GM12891 (cell line): ENCODE results near the gene CCR7.
"Not testable (repeated sequence)": the region's sequence is repeated elsewhere in the genome, so short reads cannot be mapped to it uniquely, and the experiment has no call there.

Source experiments
- DNase-seq: peaks from one replicate; pipeline ENCODE4 v3.0.0; 2011; ENCODE audit warnings: low spot score; ENCODE audit not compliant: insufficient read length
- FAIRE-seq: peaks from 2 replicates; lab custom pipeline; 2011; peaks lifted over from hg19 to GRCh38; lab: Jason Lieb, UNC
- PAX5 ChIP-seq: IDR thresholded peaks from 2 replicates; pipeline ENCODE4 v1.6.1; 2011; ENCODE audit warnings: low read length, moderate library complexity, mild to moderate bottlenecking; ENCODE audit not compliant: insufficient read depth, severe bottlenecking
- POLR2A ChIP-seq: IDR thresholded peaks from 2 replicates; pipeline ENCODE4 v1.6.1; 2011; ENCODE audit warnings: low read depth, low read length, control low read depth
- POLR2AphosphoS5 ChIP-seq: IDR thresholded peaks from 2 replicates; pipeline ENCODE4 v1.6.1; 2011; ENCODE audit warnings: low read depth, low read length, control low read depth
- POU2F2 ChIP-seq: IDR thresholded peaks from 2 replicates; pipeline ENCODE4 v1.6.1; 2011; ENCODE audit warnings: low read depth, mild to moderate bottlenecking, control low read depth, low read length, moderate library complexity
- SPI1 ChIP-seq: IDR thresholded peaks from 2 replicates; pipeline ENCODE4 v1.6.1; 2011; ENCODE audit warnings: low read depth, low read length, control low read depth
- TAF1 ChIP-seq: IDR thresholded peaks from 2 replicates; pipeline ENCODE4 v1.6.1; 2011; ENCODE audit warnings: low read depth, low read length, control low read depth

The CCR7 gene

DNA sequence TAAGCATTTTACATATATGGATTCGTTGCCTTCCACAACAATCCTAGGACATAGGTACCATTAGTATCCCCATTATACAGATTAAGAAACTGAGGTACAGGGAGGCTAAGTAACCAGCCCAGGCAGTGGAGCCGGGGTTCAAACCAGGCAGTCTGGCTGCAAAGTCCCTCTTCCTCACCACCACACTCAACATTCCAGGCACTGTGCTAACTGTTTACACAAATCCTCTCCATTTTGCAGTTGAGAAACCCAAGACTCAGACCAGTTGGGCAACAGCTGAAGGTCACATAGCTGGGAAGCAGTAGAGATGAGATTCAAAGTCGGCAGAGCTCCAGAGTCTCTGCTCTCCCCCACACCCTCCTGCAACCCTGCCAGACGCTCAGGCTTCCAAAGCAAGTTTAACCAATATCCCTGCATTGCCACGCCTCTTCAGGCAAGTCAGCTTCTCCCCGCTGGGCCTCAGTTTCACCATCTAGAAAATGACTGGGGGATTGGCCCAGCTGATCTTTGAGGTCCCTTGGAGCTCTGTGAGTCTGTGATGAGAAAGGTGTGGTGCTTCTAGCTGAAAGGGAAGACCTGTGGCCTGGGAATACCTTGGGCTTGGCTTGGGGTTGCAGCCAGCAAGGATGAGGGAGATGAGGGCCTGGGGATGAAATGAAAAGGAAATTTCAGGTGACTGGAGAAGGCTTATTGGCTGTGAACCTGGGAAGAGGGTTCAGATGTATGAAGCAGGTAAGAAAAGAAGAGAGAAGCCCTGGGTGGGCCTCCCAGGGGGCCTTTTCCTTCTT is 14.0 kb downstream of the CCR7 start:
- no peak for DNase-seq
- no peak for TF ChIP-seq TAF1
- TF ChIP-seq POU2F2, result peak; percentile 11; the same call in 1 of the 2 replicates
- peak; percentile 51; the same call in 1 of the 2 replicates for TF ChIP-seq POLR2AphosphoS5
- TF ChIP-seq POLR2A, result peak; percentile 72; the same call in 1 of the 2 replicates
- TF ChIP-seq SPI1, result no peak
- TF ChIP-seq PAX5, result no peak
- FAIRE-seq, result no peak

DNA sequence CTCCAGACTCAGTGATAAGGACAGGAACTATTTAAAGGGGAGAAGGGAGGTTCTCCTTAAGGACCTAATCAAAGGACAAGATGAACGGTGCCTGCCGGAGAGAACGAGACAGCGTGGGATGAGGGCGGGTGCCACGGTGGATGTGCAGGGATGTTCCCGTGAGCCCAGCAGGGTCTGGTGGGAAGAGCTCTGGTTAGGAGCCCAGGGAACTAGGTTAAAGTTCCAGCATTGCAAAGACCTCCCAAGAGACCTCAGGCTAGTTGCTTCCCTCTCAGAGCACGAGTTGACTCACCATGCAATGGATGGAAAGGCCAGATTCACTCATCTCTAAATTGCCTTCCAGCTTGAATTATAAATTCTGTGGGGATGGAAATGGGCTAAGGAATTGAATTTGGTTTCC is 14.7 kb downstream of the CCR7 start:
- no peak; the same call in 1 of the 2 replicates for TF ChIP-seq POLR2A
- TF ChIP-seq POLR2AphosphoS5, result no peak
- no peak for TF ChIP-seq PAX5
- TF ChIP-seq SPI1, result no peak
- TF ChIP-seq POU2F2, result no peak
- TF ChIP-seq TAF1, result no peak
- FAIRE-seq, result no peak
- no peak for DNase-seq

DNA sequence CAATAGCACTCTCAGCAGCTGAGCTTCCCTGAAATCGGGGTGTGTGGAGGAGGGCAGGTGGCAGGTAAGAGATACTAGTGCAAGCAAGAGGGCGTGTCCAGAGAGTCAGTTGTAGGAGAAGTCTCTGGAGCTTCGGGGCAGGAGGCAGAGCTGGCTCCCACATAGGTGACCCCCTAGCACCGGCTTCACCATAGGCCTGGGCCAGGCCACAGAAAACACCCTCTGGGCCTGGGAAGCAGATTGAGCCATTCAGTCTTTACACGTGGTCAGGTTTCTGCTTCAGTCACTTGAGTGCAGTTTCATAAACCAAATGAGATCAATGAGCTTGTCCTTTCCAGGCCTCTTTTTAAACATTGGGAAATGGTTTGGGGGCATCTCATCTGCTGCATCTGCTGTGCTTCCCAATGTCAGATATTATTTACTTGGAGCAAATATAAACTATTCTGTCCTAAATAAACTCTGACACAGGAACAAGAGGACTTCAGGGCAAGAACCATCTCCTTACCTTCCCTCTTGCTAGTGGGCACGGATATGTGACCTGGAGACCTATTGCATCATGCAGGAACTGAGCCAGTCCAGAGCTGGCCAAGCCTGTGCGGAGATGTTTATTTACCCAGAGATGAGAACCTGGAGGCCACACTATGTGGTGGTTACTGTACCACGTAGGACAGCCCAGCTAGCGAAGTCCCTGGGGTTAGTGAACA is 16.1 kb downstream of the CCR7 start:
- DNase-seq (no peak), FAIRE-seq (no peak)
- TF ChIP-seq POU2F2, result no peak
- TF ChIP-seq PAX5, result no peak
- TF ChIP-seq SPI1, result no peak
- TF ChIP-seq TAF1, result no peak
- TF ChIP-seq POLR2A, result no peak
- no peak for TF ChIP-seq POLR2AphosphoS5

DNA sequence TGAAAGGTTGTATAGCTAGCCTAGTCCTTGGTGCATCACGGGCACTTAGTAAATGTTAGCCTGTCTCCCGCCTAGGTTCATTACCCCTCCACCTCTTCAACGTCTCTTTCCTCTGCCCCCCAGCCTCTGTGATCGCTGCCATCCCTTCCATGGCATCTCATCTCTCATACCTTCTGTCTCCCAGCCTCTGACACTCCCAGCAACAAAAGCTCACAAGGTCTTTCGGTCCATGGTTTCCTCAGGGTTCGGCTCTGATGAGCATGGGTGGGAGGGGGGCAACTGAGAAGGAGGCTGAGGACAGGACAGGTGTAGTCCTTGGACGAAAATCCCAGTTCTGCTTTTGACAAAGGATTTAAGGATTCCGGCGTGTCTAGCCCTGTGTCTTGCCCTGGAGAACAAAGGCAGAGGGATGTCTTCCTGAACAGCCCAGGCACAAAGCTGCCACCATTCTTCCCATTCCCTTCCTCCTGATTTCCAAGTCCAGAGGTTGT is 16.7 kb downstream of the CCR7 start:
- DNase-seq, result no peak
- FAIRE-seq, result no peak
- TF ChIP-seq PAX5, result no peak
- TF ChIP-seq POLR2AphosphoS5, result peak; percentile 70; the same call in 1 of the 2 replicates
- TF ChIP-seq TAF1, result no peak
- peak; percentile 60 for TF ChIP-seq SPI1
- TF ChIP-seq POLR2A, result 0 out of 2 replicates have a peak, but pooled peaks have one; percentile 19
- 0 out of 2 replicates have a peak, but pooled peaks have one; percentile 13 for TF ChIP-seq POU2F2

DNA sequence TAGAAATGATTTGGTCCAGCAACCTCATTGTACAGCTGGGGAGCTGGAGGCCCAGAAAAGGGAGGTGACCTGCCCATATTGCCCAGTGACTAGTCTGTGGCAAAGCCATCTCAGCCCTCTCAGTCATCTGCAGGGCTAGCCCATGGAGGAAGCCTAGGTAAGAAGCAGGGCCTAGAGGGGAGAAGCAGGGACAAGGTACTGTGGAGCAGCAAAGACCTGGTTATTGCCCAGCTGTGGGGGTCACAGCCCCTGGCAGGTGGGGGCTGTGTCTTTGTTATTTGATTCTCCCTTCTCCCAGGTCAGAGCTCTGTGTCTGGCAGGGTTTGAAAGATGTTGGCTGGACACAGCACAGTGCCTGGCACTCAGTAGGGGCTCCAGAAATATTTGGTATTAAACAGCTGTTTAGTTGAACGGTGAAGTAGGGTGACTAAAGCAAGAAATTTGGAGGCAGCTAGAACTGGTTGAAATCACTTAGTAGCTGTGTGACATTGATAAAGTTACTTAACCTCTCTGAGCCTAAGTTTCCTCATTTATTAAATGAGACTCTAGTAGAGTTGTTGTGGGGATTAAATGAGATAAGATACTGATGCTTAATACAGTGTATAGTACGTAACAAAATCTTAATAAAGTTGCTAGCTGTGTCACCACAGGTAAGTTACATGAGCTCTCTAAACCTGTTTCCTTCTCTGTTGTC is 17.3 kb downstream of the CCR7 start:
- DNase-seq, result no peak
- TF ChIP-seq SPI1 (no peak), POLR2AphosphoS5 (no peak), POU2F2 (no peak), PAX5 (no peak)
- no peak for FAIRE-seq

DNA sequence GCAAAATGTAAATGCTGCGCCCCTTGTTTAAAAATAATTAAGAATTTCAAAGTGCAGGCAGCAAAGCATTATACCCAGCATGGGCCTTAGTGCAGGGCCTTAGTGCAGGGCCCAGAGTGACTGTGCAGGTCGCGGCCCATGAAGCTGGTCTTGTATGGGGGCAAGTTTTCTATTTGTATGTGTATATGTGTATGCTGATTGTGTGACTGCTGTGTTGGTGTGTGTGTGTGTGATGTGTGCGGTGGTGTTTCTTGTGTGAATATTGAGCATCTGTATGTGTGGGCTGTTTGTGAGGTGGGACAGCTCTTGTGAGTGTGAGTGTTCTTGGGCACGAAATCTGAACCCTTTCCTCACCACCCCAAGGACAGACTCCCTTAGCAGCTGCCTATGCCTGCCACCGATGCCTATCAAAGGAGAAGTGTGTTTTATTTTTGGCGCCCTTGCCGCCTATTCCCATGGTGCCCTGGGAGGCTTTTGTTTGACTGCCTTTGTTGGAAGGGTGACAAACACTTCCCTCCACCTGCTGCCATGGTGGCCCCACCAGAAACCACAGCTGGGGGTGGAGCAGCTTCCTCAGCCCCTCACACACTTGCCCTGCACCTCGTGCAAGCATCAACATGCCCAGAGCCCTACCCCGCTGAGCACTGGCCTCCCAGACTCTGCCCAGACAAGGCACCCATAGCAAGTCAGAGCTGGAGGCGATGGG is 18.0 kb downstream of the CCR7 start:
- peak; percentile 77 for FAIRE-seq
- no peak for TF ChIP-seq POLR2A
- TF ChIP-seq POU2F2, result peak; percentile 13; the same call in 1 of the 2 replicates
- TF ChIP-seq SPI1, result 0 out of 2 replicates have a peak, but pooled peaks have one; percentile 39
- TF ChIP-seq PAX5, result no peak
- TF ChIP-seq POLR2AphosphoS5, result no peak
- TF ChIP-seq TAF1, result no peak
- no peak for DNase-seq

DNA sequence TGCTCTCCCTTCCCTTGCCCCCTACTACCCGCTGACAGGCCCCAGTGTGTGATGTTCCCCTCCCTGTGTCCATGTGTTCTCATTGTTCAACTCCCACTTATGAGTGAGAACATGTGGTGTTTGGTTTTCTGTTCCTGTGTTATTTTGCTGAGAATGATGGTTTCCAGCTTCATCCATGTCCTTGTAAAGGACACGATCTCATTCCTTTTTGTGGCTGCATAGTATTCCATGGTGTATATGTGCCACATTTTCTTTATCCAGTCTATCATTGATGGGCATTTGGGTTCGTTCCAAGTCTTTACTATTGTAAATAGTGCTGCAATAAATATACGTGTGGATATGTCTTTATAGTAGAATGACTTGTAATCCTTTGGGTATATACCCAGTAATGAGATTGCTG is 18.8 kb downstream of the CCR7 start:
- DNase-seq, FAIRE-seq: not testable (repeated sequence)

DNA sequence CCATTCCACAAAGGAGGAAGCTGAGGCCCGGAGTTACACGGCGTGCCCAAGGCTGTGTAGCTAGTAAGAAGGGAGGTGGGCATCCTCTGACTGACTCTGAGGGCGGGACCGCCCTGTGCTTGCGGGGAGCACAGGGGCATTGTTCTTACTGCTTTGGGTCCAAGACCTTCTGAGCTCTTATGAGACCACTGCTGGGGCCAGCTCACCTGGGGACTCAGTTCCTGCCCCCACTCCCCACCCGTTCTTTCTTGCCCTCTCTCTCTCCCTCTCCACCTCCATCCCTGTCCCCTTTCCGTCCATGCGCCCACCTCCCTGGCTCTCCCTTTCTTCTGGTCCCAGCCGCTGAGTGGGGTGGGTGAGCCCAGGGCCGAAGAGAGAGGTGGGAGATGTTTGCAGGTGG is 19.6 kb downstream of the CCR7 start:
- no peak for TF ChIP-seq SPI1
- TF ChIP-seq POU2F2, result no peak
- no peak for TF ChIP-seq PAX5
- TF ChIP-seq POLR2A, result no peak
- no peak for TF ChIP-seq TAF1
- TF ChIP-seq POLR2AphosphoS5, result no peak
- DNase-seq, result no peak
- FAIRE-seq, result no peak
